ENCODE measurements around the gene PNKD.

DNA sequence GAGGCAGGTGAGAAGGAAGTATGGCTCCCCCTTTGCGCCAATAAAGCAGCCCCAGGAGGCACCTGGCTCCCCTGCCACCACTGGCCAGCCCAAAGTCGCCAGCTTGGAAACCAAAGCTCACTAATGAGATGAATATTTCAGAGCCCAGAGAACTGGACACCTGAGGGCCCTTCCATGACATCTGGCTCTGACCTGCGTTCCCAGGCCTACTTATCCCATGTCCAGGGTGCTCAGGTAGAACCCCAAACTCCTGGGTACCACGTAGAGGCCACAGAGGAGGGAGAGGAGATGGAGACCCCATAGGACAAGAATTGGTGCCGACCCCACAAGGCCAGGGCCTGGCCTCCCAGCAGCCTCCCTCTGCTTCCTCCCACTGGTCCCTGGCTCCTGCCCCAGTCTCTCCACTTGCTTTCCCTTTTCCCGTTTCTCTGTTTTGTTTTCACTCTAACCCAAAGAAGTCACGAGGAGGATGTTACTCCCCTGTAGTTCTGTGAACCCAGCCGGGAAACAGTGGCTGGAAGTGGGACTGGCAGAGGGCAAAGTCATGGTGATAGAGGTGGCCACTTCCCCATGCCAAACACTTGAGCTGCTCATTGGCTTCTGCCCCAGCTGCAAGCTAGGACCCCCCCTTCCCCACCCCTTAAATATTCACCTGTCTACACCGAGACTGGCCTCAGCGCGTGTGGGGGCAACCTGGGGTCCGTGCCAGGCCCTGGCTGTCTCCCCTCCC, 21.2 kb downstream of the PNKD start:
- TF ChIP-seq, protein P1, sequence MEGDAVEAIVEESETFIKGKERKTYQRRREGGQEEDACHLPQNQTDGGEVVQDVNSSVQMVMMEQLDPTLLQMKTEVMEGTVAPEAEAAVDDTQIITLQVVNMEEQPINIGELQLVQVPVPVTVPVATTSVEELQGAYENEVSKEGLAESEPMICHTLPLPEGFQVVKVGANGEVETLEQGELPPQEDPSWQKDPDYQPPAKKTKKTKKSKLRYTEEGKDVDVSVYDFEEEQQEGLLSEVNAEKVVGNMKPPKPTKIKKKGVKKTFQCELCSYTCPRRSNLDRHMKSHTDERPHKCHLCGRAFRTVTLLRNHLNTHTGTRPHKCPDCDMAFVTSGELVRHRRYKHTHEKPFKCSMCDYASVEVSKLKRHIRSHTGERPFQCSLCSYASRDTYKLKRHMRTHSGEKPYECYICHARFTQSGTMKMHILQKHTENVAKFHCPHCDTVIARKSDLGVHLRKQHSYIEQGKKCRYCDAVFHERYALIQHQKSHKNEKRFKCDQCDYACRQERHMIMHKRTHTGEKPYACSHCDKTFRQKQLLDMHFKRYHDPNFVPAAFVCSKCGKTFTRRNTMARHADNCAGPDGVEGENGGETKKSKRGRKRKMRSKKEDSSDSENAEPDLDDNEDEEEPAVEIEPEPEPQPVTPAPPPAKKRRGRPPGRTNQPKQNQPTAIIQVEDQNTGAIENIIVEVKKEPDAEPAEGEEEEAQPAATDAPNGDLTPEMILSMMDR (conservative IDR thresholded peaks at IDR 0.05; ENCODE audit: low read depth, low read length): no peak
- TF ChIP-seq EZH2 (IDR thresholded peaks at IDR 0.05; ENCODE audit: low read length, unreplicated experiment) (no peak), EZH2phosphoT487 (IDR thresholded peaks at IDR 0.05; ENCODE audit: borderline replicate concordance, low read length) (no peak)
